Inferior parietal cortex (tissue), 1 donor: Measurements from ENCODE around the gene MSI2.

Experiments used
- DNase-seq: peaks from one replicate; pipeline ENCODE4 v3.0.0-alpha.2; 2016; ENCODE audit errors: extremely low spot score

MSI2 gene

DNA sequence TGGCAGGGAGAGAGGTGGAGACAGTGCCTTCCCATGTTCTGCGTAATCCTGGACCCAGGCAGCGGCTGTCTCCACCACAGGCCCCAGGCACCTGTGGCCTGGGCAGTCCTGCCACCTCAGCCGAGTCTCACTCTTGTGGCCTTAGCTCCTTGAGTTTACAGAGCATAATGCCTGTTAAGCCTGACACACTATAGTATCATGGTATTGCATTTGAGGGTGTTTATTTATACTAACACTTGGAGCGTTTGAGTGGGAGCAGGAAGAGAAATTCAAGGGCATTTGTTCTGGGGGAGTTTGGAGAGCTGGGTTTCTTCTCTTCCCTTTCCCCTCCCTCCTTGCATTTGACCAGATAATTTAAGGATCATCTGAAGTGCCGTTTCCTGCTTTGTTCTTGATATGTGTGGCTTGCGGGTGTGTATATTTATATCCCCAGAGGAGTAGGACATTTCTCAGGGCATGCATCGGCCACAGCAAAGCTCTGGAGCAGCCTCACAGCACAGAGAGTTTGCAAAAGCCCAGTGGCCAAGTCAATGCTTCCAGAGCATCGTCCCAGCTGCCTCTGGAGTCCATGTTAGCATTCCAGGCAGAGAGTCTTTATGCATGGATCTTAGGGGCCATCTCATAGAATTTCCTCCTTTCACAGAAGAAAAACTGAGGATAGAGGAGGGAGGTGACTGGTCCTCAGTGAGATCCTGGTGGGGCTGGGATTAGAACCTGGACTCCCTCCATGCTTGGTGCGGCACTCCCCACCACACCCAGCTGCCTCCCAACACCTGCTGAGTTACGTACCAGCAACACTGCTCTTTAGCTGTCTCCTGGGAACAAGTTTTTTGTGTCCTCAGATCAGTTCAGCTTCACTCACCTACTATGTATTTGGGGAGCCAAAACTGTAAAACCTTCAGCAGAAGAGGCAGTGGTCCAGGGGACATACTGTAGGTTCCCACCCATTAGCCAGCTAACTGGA, 266.0 kb downstream of the MSI2 start:
- no peak for DNase-seq

DNA sequence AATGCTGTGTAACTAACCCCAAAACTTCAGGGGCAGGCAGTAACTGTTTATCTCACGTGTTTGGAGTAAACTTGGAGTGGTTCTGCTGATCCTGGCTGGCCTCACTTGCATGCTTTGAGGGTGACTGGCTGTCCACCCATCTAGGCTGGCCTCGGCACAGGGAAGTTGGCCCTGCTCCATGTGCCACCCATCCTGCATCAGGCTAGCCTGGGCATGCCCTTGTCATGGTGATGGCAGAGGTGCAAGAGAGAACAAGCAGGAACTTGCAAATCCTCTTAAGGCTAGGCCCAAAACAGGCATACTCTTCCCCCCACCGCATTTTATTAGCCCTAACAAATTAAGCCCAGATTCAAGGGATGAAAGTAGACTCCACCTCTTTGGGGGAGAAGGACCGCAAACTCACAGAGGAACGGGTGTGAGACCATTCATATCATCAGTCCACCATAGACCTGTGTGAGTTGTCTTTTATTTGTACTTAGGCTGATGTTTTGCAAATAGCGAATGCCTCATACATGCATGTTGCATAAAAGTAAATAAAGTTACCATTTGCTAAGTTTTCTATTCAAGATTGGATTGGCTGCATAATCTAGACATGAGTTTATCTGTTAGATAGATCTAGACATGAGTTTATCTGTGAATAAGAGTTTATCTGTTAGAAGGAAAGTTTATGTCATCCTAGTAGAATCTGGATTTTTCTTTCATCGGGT, 267.8 kb downstream of the MSI2 start:
- DNase-seq, result no peak

- DNase-seq, result no peak
These were observed 268.7 kb downstream of the MSI2 start for GRCh38 chr17:57524839-57525568.

DNA sequence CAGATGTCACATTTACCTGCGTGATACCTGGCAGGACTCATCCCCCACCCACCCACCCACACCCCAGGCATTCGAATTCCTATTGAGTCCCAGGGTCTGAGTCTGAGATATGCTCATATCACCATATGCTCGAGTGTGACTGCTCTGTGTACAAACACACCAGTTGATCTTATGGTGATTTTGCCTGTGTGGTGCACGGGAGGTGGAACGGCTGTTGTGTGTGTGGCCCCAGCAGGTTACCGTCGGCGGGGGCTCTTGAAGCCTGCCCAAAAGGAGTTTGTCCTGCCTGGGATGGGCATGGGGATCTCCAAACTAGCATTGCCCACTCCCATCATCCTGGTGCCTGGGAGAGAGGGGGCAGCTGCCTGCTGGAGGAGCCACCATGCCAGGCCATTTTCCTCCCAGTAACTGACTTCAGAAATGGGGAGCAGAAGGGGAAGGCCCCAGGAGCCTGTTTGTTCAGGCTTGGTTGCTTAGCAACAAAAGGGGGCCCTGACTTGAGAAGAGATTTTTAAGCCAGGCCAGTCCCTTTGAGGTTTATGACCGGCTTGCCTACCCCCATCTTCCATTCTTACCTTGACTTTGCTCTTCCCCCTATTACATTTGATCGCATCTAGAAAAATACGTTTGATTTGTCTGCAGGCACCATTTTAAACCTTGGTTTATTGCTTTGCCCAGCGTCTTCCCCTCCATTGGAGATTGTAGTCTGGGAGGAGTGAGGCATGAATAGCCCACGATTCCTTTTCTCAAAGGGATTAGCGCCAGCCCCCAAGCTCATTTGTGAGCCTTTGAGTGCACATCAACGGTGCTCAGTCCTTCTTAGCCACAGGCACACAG, 271.1 kb downstream of the MSI2 start:
- no peak for DNase-seq

- no peak for DNase-seq
These were observed 271.7 kb downstream of the MSI2 start for GRCh38 chr17:57528058-57528451.

DNA sequence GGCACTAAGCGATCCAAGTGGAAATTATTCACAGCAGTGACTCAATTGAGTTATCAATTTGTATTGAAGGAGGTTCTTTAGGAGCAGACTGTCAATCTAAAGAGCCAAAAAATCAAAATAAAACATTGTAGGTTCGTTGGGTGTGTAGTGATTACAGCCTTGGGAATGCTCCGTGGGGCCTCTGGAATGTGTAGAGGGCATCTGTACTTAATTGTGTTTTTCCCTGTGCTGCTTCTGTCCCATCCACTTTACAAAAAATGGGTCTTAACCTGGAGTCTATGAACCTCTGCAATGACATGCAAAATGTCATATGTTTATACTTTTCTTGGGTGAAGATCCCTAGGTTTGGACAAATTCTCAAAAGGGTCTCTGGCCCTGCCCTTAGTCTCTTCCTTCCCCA, 273.7 kb downstream of the MSI2 start:
- DNase-seq, result no peak

GRCh38 chr17:57530508-57530907, 274.2 kb downstream of the MSI2 start:
- no peak for DNase-seq

- no peak for DNase-seq
These were observed 274.8 kb downstream of the MSI2 start for GRCh38 chr17:57531078-57531477.

- DNase-seq, result no peak
These were observed 275.6 kb downstream of the MSI2 start for GRCh38 chr17:57531648-57532504.

- DNase-seq, result no peak
These were observed 276.2 kb downstream of the MSI2 start for GRCh38 chr17:57532556-57532955.

- no peak for DNase-seq
These were observed 276.6 kb downstream of the MSI2 start for GRCh38 chr17:57532966-57533365.

GRCh38 chr17:57533684-57534305, 277.5 kb downstream of the MSI2 start:
- no peak for DNase-seq

- DNase-seq, result no peak
These were observed 278.5 kb downstream of the MSI2 start for GRCh38 chr17:57534863-57535248.

GRCh38 chr17:57535249-57535966, 279.1 kb downstream of the MSI2 start:
- DNase-seq, result no peak

GRCh38 chr17:57536289-57536688, 280.0 kb downstream of the MSI2 start:
- no peak for DNase-seq

DNA sequence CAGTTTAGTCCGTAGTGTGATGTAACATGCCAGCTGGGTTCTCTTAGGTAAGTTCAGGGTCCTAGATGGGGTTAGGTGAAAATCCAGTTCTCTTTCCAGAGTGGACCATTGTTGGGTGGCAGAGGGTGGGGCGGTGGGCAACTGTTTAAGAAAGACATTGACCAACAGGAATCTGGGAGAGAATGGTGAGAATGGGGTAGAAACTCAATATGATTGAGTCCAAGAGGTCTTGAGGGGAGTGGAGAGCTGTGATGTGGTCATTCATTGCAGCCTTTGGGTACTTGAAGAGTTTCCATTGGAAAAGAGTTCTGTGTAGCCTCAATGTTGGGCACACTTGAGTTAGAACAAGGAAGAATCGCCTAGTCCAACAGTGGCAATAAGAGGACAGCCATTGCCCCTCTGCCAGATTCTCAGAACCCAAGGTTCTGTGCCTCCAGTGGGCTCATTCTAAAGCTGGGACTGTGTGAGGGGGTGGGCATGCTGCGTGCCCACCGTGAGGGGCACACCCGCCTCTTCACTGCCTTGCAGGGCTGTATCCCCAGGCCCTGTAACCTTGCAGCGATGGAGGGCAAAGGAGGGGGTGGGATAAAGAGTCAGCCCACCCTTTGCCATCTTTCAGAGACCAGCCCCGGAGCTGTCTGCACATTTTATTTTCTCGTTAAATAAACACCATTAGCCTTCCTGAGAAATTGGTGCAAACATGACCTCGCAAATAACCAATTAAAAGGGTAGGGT, 280.6 kb downstream of the MSI2 start:
- no peak for DNase-seq

GRCh38 chr17:57537524-57538410, 281.4 kb downstream of the MSI2 start:
- no peak for DNase-seq
